ENCODE results near the gene SLC25A11.

The SLC25A11 gene

GRCh38 chr17:4966844-4967538 lies 27.1 kb upstream of the SLC25A11 start:
- peak; percentile 100 for DNase-seq

GRCh38 chr17:4965311-4965986 lies 25.6 kb upstream of the SLC25A11 start:
- DNase-seq = no peak

GRCh38 chr17:4960279-4960922 lies 20.6 kb upstream of the SLC25A11 start:
- no peak for DNase-seq

GRCh38 chr17:4959261-4959965 lies 19.6 kb upstream of the SLC25A11 start:
- no peak for DNase-seq

- no peak for DNase-seq
These were observed 18.3 kb upstream of the SLC25A11 start for GRCh38 chr17:4958102-4958501.

GRCh38 chr17:4956493-4957061 lies 16.7 kb upstream of the SLC25A11 start:
- DNase-seq = no peak

- no peak for DNase-seq
These were observed 15.2 kb upstream of the SLC25A11 start for GRCh38 chr17:4955091-4955490.

GRCh38 chr17:4953451-4953961 lies 13.7 kb upstream of the SLC25A11 start:
- DNase-seq = no peak

- no peak for DNase-seq
These were observed 11.6 kb upstream of the SLC25A11 start for GRCh38 chr17:4951486-4951885.

GRCh38 chr17:4950746-4951204 lies 10.9 kb upstream of the SLC25A11 start, which contains the start of gene ENO3:
TSS of gene ENO3 (plus strand) at chr17:4951119. CDS start at chr17:4951830, 711 bp downstream.
- no peak for DNase-seq

- peak; percentile 42 for DNase-seq
These were observed 10.4 kb upstream of the SLC25A11 start for GRCh38 chr17:4950075-4950745.

- peak; percentile 73 for DNase-seq
These were observed 9.7 kb upstream of the SLC25A11 start for GRCh38 chr17:4949321-4950074.

GRCh38 chr17:4948931-4949320 lies 9.1 kb upstream of the SLC25A11 start:
- peak; percentile 89 for DNase-seq

- DNase-seq = peak; percentile 93
These were observed 8.5 kb upstream of the SLC25A11 start, which contains the start of gene PFN1 for GRCh38 chr17:4948166-4948930. TSS of gene PFN1 (minus strand) at chr17:4948530. CDS start at chr17:4948394, 136 bp downstream.

- DNase-seq = peak; percentile 45
These were observed 7.7 kb upstream of the SLC25A11 start for GRCh38 chr17:4947411-4948165.

- peak; percentile 38 for DNase-seq
These were observed 7.2 kb upstream of the SLC25A11 start for GRCh38 chr17:4947010-4947410.

GRCh38 chr17:4946312-4946976 lies 6.6 kb upstream of the SLC25A11 start:
- DNase-seq = no peak

GRCh38 chr17:4945944-4946280 lies 6.1 kb upstream of the SLC25A11 start:
- no peak for DNase-seq
